ENCODE data around the gene MED20. TPM values are rescaled to one million over a fixed set of nuclear protein-coding genes. Genes with fewer than 3 reads are reported as not detected.

MED20 gene
- total RNA-seq, 1 donor from 2014 or later = 18.1 TPM

- no peak for DNase-seq
- no peak for TF ChIP-seq CTCF (IDR thresholded peaks at IDR 0.05; ENCODE audit: borderline replicate concordance)
- intact Hi-C loops (cut with micrococcal nuclease) = no loop called here
- Histone ChIP-seq H3K9me3 (replicated peaks) (no peaks in the 10 kb centered on the region), H3K4me3 (no peak overlapping the region), H3K4me1 (no peaks in the 10 kb centered on the region), H3K27ac (replicated peaks) (no peak overlapping the region), H3K27me3 (ENCODE audit: low read depth) (no peaks in the 10 kb centered on the region), H3K36me3 (no peaks in the 10 kb centered on the region)
Measured at GRCh38 chr6:41877051-41877680, 43.8 kb downstream of the MED20 start.

- Histone ChIP-seq H3K4me3 (no peak overlapping the region), H3K36me3 (peaks cover 6% of the 10 kb centered on the region), H3K4me1 (no peaks in the 10 kb centered on the region), H3K9me3 (replicated peaks) (no peaks in the 10 kb centered on the region), H3K27ac (replicated peaks) (no peak overlapping the region), H3K27me3 (ENCODE audit: low read depth) (no peaks in the 10 kb centered on the region)
- intact Hi-C loops (cut with micrococcal nuclease) = no loop called here
- DNase-seq = no peak
- TF ChIP-seq CTCF (IDR thresholded peaks at IDR 0.05; ENCODE audit: borderline replicate concordance) = no peak
Measured at GRCh38 chr6:41874741-41875140, 46.2 kb downstream of the MED20 start.

- TF ChIP-seq CTCF (IDR thresholded peaks at IDR 0.05; ENCODE audit: borderline replicate concordance) = no peak
- H3K4me3 ChIP-seq = no peak overlapping the region
- peaks cover 6% of the 10 kb centered on the region for H3K36me3 ChIP-seq
- no peaks in the 10 kb centered on the region for H3K9me3 ChIP-seq (replicated peaks)
- no peaks in the 10 kb centered on the region for H3K4me1 ChIP-seq
- intact Hi-C loops (cut with micrococcal nuclease) = no loop called here
- no peak for DNase-seq
- H3K27ac ChIP-seq (replicated peaks) = no peak overlapping the region
- H3K27me3 ChIP-seq (ENCODE audit: low read depth) = no peaks in the 10 kb centered on the region
Measured at GRCh38 chr6:41872147-41872546, 48.8 kb downstream of the MED20 start.

GRCh38 chr6:41871691-41872090 is 49.2 kb downstream of the MED20 start:
- H3K27me3 ChIP-seq (ENCODE audit: low read depth) = no peaks in the 10 kb centered on the region
- no peak overlapping the region for H3K27ac ChIP-seq (replicated peaks)
- TF ChIP-seq CTCF (IDR thresholded peaks at IDR 0.05; ENCODE audit: borderline replicate concordance) = no peak
- H3K36me3 ChIP-seq = peaks cover 6% of the 10 kb centered on the region
- intact Hi-C loops (cut with micrococcal nuclease) = no loop called here
- no peaks in the 10 kb centered on the region for H3K9me3 ChIP-seq (replicated peaks)
- no peaks in the 10 kb centered on the region for H3K4me1 ChIP-seq
- no peak for DNase-seq
- no peak overlapping the region for H3K4me3 ChIP-seq

- no peaks in the 10 kb centered on the region for H3K9me3 ChIP-seq (replicated peaks)
- intact Hi-C loops (cut with micrococcal nuclease) = no loop called here
Measured at GRCh38 chr6:41859356-41859755, 61.6 kb downstream of the MED20 start.

More at GRCh38 chr6:41859356-41859755, 61.6 kb downstream of the MED20 start:
- no peaks in the 10 kb centered on the region for H3K4me1 ChIP-seq
- no peak for TF ChIP-seq CTCF (IDR thresholded peaks at IDR 0.05; ENCODE audit: borderline replicate concordance)
- no peak overlapping the region for H3K27ac ChIP-seq (replicated peaks)
- H3K27me3 ChIP-seq (ENCODE audit: low read depth) = no peaks in the 10 kb centered on the region
- no peak for DNase-seq
- no peaks in the 10 kb centered on the region for H3K36me3 ChIP-seq
- no peak overlapping the region for H3K4me3 ChIP-seq
